Activated T-cell treated with anti-CD3 and anti-CD28 coated beads for 24 hours (primary cell): ENCODE measurements around the gene EVI2B.
"Not testable (repeated sequence)": the region's sequence is repeated elsewhere in the genome, so short reads cannot be mapped to it uniquely, and the experiment has no call there.

Experiments used
- DNase-seq: peaks from one replicate; pipeline ENCODE4 v3.0.0-alpha.2; 2020; ENCODE audit warnings: low read depth

The EVI2B gene

DNA sequence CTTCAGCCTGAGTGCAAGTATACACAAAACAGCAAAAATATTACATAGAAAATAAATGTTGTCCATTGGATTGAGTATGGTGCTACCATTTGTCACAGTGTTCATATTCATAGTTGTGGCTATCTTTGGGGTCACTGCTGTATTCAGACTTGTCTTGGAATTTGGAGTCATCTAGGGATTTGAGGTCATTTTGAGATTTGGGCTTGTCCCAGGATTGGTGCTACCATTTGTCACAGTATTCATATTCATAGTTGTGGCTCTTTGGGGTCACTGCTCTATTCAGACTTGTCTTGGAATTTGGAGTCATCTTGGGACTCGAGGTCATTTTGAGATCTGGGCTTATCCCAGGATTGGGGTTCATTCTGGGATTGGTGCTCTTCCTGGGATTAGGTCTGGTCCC lies 41.6 kb downstream of the EVI2B start:
- DNase-seq = no peak

DNA sequence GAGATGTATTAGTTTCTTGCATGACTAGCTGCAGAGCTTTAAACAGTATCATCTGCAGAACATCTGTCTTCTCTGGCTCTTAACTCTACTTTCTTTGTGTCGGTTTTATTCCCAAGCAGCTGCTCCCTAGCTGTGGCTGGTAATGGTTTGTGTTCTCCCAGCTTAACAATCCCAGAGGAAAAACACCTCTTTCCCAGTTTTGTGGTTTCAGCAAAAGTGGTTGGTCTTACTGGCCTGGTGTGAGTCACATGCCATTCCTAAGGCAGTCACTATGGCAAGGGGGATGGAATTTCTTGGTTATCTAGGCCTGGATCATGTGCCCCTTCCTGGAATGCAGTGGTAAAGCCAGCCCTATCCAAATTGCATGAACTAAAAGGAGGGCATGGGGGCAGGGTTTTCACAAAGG lies 44.3 kb downstream of the EVI2B start:
- no peak for DNase-seq

GRCh38 chr17:31269036-31269577 lies 44.7 kb downstream of the EVI2B start:
- no peak for DNase-seq

GRCh38 chr17:31266042-31266441 lies 47.8 kb downstream of the EVI2B start:
- no peak for DNase-seq

DNA sequence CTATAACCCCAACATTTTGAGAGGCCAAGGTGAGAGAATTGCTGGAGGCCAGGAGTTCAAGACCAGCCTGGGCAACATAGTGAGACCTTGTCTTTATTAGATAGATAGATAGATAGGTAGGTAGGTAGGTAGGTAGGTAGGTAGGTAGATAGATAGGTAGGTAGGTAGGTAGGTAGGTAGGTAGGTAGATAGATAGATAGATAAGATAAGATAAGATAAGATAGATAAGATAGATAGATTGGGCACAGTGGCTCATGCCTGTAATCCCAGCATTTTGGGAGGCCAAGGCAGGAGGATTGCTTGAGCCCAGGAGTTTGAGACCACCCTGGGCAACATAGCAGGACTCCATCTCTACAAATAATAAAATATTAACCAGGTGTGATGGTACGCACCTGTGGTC lies 50.9 kb downstream of the EVI2B start:
- DNase-seq = not testable (repeated sequence)

- no peak for DNase-seq
These were observed 52.3 kb downstream of the EVI2B start for GRCh38 chr17:31261601-31262000.

DNA sequence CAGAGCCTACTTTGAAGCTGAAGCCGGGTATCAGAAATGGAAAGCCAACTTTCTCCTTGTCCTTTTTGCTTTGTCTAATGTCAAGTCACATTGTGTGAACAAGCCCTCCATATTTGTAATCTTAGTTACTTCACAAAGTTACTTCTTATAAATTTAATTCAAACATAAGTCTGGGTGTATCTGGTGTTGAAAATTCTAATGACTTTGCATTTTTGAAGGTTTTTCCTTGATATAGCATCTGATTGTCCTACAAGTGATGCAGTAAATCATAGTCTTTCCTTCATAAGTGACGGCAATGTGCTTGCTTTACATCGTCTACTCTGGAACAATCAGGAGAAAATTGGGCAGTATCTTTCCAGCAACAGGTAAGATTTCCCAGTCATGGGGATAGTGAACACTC lies 53.7 kb downstream of the EVI2B start:
- no peak for DNase-seq

DNA sequence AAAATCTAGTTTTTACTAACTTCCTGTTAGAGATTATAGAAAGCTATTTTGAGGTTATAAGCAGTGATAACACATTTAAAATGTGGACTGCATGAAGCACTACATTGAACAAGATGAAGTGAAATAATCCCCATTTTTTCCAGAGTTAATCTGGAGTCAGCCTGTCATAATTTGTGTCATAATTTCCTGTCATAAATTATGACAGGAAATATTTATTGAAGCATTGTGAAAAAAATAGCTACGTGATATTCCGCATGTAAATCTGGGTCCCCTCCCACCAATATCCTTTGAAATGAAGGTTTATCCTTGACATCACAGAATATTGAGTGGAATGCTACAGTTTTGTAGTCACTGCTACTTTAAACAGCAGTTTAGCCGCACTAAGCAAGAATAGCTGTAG lies 56.9 kb downstream of the EVI2B start:
- DNase-seq = no peak

DNA sequence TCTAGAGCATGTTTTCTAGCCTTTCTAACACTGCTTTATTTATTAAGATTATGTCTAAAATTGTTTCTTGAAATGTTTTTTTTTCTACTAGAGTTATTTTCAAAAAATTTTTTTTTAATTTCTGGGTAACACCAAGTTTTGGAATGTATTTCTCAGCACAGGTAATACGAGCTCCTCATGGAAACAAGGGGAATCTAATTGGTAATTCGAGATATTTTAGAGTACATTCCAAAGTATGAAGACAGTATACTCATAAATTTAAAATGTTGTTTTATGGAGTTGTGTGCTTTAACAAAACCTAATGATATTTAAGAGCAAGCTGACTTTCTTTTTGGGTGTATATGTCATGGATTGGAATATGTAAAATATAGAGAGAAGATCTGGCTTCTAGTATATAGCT lies 59.2 kb downstream of the EVI2B start:
- DNase-seq = no peak
